SH-SY5Y (cell line): ENCODE data around the gene GMIP.

ENCODE experiments used
- GATA2 ChIP-seq: IDR thresholded peaks from 2 replicates; pipeline ENCODE4 v1.6.1; 2011; ENCODE audit warnings: mild to moderate bottlenecking, low read depth, low read length
- GATA3 ChIP-seq: IDR thresholded peaks from 2 replicates; pipeline ENCODE4 v1.6.1; 2011; ENCODE audit warnings: low read depth, mild to moderate bottlenecking, low read length, moderate library complexity

DNA sequence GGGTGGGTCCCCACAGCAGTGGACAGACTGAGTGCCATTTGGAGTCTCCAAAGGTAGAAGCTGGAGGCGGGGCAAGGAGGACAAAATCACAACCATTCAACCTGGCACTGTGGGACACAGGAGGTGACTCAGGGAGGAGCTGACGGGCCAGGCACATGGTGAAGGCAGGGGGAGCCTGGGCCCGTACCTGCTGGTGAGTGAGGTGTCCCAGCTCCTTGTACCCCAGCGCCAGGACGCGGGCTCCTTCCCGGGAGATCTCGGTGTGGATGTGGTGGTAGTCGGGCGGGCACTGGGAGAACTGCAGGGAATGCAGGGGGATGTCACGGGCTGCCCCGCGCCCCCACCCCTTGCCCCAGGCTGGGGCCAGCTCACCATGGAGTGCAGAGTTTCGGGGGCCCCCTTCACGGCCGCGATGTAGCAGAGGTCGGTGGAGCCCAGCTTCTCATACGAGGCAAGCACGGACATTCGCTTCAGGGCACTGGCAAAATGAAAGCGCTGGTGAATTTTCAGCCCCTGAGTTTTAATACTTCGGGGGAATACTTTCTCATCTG is 10.2 kb upstream of the GMIP start:
- TF ChIP-seq GATA3 (no peak), GATA2 (no peak)
